SK-N-SH treated with all-trans-retinoic acid at 6 μM for 48 hours (cell line): ENCODE data around the gene CACNA1D.

Experiments used
- ATAC-seq: fragments of 200-7000 bp; cut with Tn5 transposase; 3 replicates; pipeline ENCODE4 v1.9.1; 2020; ENCODE audit warnings: mild to moderate bottlenecking, moderate library complexity
- BACH2 ChIP-seq: fragments of 250-450 bp; sonication (Bioruptor Pico); IDR thresholded peaks from 2 replicates; pipeline ENCODE4 v1.9.0; 2021; ENCODE audit warnings: mild to moderate bottlenecking, borderline replicate concordance
- CREB5 ChIP-seq: fragments of 250-450 bp; sonication (Bioruptor Pico); IDR thresholded peaks from 2 replicates; pipeline ENCODE4 v1.5.1; 2020; ENCODE audit warnings: low read depth, mild to moderate bottlenecking, moderate library complexity
- CSDC2 ChIP-seq: fragments of 250-450 bp; sonication (Bioruptor Pico); IDR thresholded peaks from 2 replicates; pipeline ENCODE4 v1.5.0; 2020; ENCODE audit warnings: mild to moderate bottlenecking, moderate library complexity
- CSRNP3 ChIP-seq: fragments of 250-450 bp; sonication (Bioruptor Pico); IDR thresholded peaks from 2 replicates; pipeline ENCODE4 v1.5.1; 2021; ENCODE audit warnings: mild to moderate bottlenecking, moderate library complexity
- ESRRG ChIP-seq: fragments of 250-450 bp; sonication (Bioruptor Pico); IDR thresholded peaks from 2 replicates; pipeline ENCODE4 v1.6.1; 2021; ENCODE audit warnings: mild to moderate bottlenecking
- GLIS3 ChIP-seq: fragments of 250-450 bp; sonication (Bioruptor Pico); IDR thresholded peaks from 2 replicates; pipeline ENCODE4 v1.5.0; 2020; ENCODE audit warnings: mild to moderate bottlenecking, moderate library complexity
- ISL1 ChIP-seq: fragments of 250-450 bp; sonication (Bioruptor Pico); IDR thresholded peaks from 2 replicates; pipeline ENCODE4 v2.1.2; 2022; ENCODE audit warnings: mild to moderate bottlenecking, moderate library complexity
- OSR1 ChIP-seq: fragments of 250-450 bp; sonication (Bioruptor Pico); IDR thresholded peaks from 2 replicates; pipeline ENCODE4 v1.8.0; 2022; ENCODE audit warnings: moderate library complexity, mild to moderate bottlenecking, inconsistent platforms
- PATZ1 ChIP-seq: fragments of 250-450 bp; sonication (Bioruptor Pico); IDR thresholded peaks from 2 replicates; pipeline ENCODE4 v1.8.0; 2020; ENCODE audit warnings: mild to moderate bottlenecking, moderate library complexity, borderline replicate concordance
- POU6F1 ChIP-seq: fragments of 250-450 bp; sonication (Bioruptor Pico); IDR thresholded peaks from 2 replicates; pipeline ENCODE4 v1.8.0; 2021; ENCODE audit warnings: low read depth, mild to moderate bottlenecking, moderate library complexity, borderline replicate concordance
- PPARA ChIP-seq: fragments of 250-450 bp; sonication (Bioruptor Pico); IDR thresholded peaks from 2 replicates; pipeline ENCODE4 v1.5.0; 2020; ENCODE audit warnings: mild to moderate bottlenecking, borderline replicate concordance
- RARB ChIP-seq: fragments of 250-450 bp; sonication (Bioruptor Pico); IDR thresholded peaks from 2 replicates; pipeline ENCODE4 v1.8.0; 2021; ENCODE audit warnings: mild to moderate bottlenecking, moderate library complexity
- SNAI2 ChIP-seq: fragments of 250-450 bp; sonication (Bioruptor Pico); IDR thresholded peaks from 2 replicates; pipeline ENCODE4 v1.5.0; 2020; ENCODE audit warnings: mild to moderate bottlenecking, moderate library complexity
- TCF4 ChIP-seq: fragments of 250-450 bp; sonication (Bioruptor Pico); IDR thresholded peaks from 2 replicates; pipeline ENCODE4 v1.8.0; 2021; ENCODE audit warnings: mild to moderate bottlenecking, moderate library complexity, borderline replicate concordance
- TOX ChIP-seq: fragments of 250-450 bp; sonication (Bioruptor Pico); IDR thresholded peaks from 2 replicates; pipeline ENCODE4 v1.8.0; 2021; ENCODE audit warnings: mild to moderate bottlenecking, moderate library complexity, borderline replicate concordance
- TSHZ2 ChIP-seq: fragments of 250-450 bp; sonication (Bioruptor Pico); IDR thresholded peaks from 2 replicates; pipeline ENCODE4 v1.5.0; 2020; ENCODE audit warnings: mild to moderate bottlenecking, moderate library complexity
- ZC3H10 ChIP-seq: fragments of 250-450 bp; sonication (Bioruptor Pico); IDR thresholded peaks from 2 replicates; pipeline ENCODE4 v1.5.1; 2021; ENCODE audit warnings: mild to moderate bottlenecking, moderate library complexity
- ZFP3 ChIP-seq: fragments of 250-450 bp; sonication (Bioruptor Pico); IDR thresholded peaks from 2 replicates; pipeline ENCODE4 v1.5.0; 2020; ENCODE audit warnings: mild to moderate bottlenecking, moderate library complexity
- ZFP30 ChIP-seq: fragments of 450-650 bp; formaldehyde crosslinking; IDR thresholded peaks from 2 replicates; pipeline ENCODE4 v1.5.0; 2022; ENCODE audit warnings: mild to moderate bottlenecking, moderate library complexity
- ZNF70 ChIP-seq: fragments of 450-650 bp; formaldehyde crosslinking; IDR thresholded peaks from 2 replicates; pipeline ENCODE4 v1.5.0; 2020; ENCODE audit warnings: mild to moderate bottlenecking, moderate library complexity
- ZNF8 ChIP-seq: fragments of 450-650 bp; formaldehyde crosslinking; IDR thresholded peaks from 2 replicates; pipeline ENCODE4 v1.5.0; 2020; ENCODE audit warnings: mild to moderate bottlenecking, moderate library complexity

CACNA1D gene

GRCh38 chr3:53642211-53642610, 147.8 kb downstream of the CACNA1D start:
- TF ChIP-seq CSDC2 (no peak), POU6F1 (CRISPR knock-in tag) (no peak), TCF4 (no peak), TSHZ2 (no peak), ZFP30 (no peak), GLIS3 (no peak), PPARA (no peak), ZNF70 (CRISPR knock-in tag) (no peak), RARB (CRISPR knock-in tag) (no peak), OSR1 (CRISPR knock-in tag) (no peak), ZC3H10 (CRISPR knock-in tag) (no peak), BACH2 (no peak), ESRRG (CRISPR knock-in tag) (no peak), ZNF8 (CRISPR knock-in tag) (no peak), PATZ1 (CRISPR knock-in tag) (no peak), ISL1 (no peak), CSRNP3 (no peak), CREB5 (no peak)
- ATAC-seq = no peak

- TF ChIP-seq ZFP3 (no peak), TOX (CRISPR knock-in tag) (no peak), ZNF70 (CRISPR knock-in tag) (no peak), POU6F1 (CRISPR knock-in tag) (no peak), ZNF8 (CRISPR knock-in tag) (no peak), ISL1 (no peak), PATZ1 (CRISPR knock-in tag) (no peak), CREB5 (no peak), CSRNP3 (no peak), SNAI2 (CRISPR knock-in tag) (no peak), RARB (CRISPR knock-in tag) (no peak), ZFP30 (no peak)
- ATAC-seq = no peak
These were observed 149.3 kb downstream of the CACNA1D start for GRCh38 chr3:53643757-53644156.
